ENCODE results near the gene SPOCK3. TPM values are rescaled to one million over a fixed set of nuclear protein-coding genes. Genes with fewer than 3 reads are reported as not detected.

SPOCK3 gene
- polyA plus RNA-seq, 3 donors, result 0.31 to 1.9 (median 1.2) TPM

DNA sequence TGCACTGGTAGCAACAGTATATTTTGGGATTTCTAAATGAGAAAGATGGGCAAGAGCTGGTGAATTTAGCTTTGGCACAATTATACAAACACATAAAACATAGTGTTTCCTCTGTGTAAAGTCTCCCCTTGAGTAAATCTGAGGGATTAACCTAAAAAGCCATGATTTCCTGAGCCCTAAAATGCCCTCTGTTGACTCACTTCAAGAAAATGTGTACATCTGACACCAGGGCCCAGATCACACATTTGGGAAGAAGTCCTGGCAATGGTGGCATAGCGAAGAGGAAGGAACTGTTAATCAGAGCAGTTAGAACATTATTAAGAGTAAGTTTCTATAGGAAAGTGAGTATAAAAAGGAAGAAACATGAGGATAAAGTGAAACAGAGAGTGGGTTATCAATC is 338.5 kb downstream of the SPOCK3 start:
- Mint-ChIP-seq H3K9me3 (peaks cover 0 to 15% (median 5%) of the 10 kb centered on the region in 7 donors), H3K4me1 (no peaks in the 10 kb centered on the region), H3K36me3 (no peaks in the 10 kb centered on the region), H3K27ac (no peak overlapping the region), H3K27me3 (ENCODE audit: low read depth in 3 of 3) (peaks cover 0 to 2% (median 1%) of the 10 kb centered on the region in 3 donors), H3K4me3 (no peak overlapping the region)
- intact Hi-C loops (cut with micrococcal nuclease), result no loop called here
- no peaks in the 10 kb centered on the region for H3K4me1 ChIP-seq (ENCODE audit: control insufficient read depth in 1 of 2, insufficient read depth in 2 of 2, low read length in 2 of 2)
- DNase-seq, result no peak
- H3K27me3 ChIP-seq (ENCODE audit: control insufficient read depth in 2 of 2, insufficient read depth in 2 of 2, low read length in 2 of 2), result no peaks in the 10 kb centered on the region
- H3K4me3 ChIP-seq (replicated peaks in 1 of 3; ENCODE audit: low read depth in 2 of 3, low read length in 3 of 3), result no peak overlapping the region
- no peak overlapping the region for H3K9ac ChIP-seq (ENCODE audit: insufficient read depth, low read length, poor library complexity, severe bottlenecking)
- H3K27ac ChIP-seq (ENCODE audit: low read depth in 1 of 2, low read length in 2 of 2), result no peak overlapping the region
- no peak overlapping the region for H2AFZ ChIP-seq (ENCODE audit: insufficient read depth, low read depth, low read length, poor library complexity, severe bottlenecking)
- no peaks in the 10 kb centered on the region for H4K20me1 ChIP-seq (ENCODE audit: insufficient read depth, low read length)
- no peaks in the 10 kb centered on the region for H3K79me2 ChIP-seq (ENCODE audit: insufficient read depth, low read length)
- TF ChIP-seq CTCF (IDR thresholded peaks at IDR 0.05), result no peak
- no peaks in the 10 kb centered on the region for H3K36me3 ChIP-seq (replicated peaks in 1 of 2; ENCODE audit: control insufficient read depth in 1 of 2, insufficient read depth in 2 of 2, low read length in 2 of 2)
- no peak overlapping the region for H3K4me2 ChIP-seq (replicated peaks; ENCODE audit: extremely low read depth, low read length, poor library complexity, severe bottlenecking)
- WGBS (ENCODE audit: insufficient coverage), result no CpG with 5 or more reads among the region's 1 CpG
- peaks cover 3 to 16% of the 10 kb centered on the region in 2 donors for H3K9me3 ChIP-seq (replicated peaks in 1 of 2; ENCODE audit: control insufficient read depth in 1 of 2, insufficient read depth in 1 of 2, low read length in 2 of 2)

DNA sequence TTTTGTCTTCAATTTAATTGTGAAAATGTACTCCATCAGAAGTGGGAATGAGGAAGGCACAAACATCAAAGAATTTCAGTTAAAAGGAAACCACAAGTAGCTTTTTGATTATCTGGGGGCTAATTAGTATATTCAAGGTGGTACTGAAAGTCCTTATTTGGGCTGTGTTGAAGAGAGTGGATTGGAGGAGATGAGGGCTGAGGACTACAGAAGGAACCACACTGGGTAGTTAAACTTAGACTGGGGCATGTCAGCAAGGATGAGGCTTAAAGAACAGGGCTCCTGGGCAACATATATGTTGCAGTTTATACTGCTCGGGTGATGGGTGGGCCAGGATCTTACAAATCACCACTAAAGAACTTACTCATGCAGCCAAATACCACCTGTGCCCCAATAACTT is 346.8 kb downstream of the SPOCK3 start:
- peaks cover 0 to 1% (median 0%) of the 10 kb centered on the region in 3 donors for H3K27me3 Mint-ChIP-seq (ENCODE audit: low read depth in 3 of 3)
- H3K27ac Mint-ChIP-seq, result no peak overlapping the region
- Histone ChIP-seq H3K9me3 (replicated peaks in 1 of 2; ENCODE audit: control insufficient read depth in 1 of 2, insufficient read depth in 1 of 2, low read length in 2 of 2) (no peaks in the 10 kb centered on the region), H3K79me2 (ENCODE audit: insufficient read depth, low read length) (no peaks in the 10 kb centered on the region), H3K9ac (ENCODE audit: insufficient read depth, low read length, poor library complexity, severe bottlenecking) (no peak overlapping the region), H3K27me3 (ENCODE audit: control insufficient read depth in 2 of 2, insufficient read depth in 2 of 2, low read length in 2 of 2) (no peaks in the 10 kb centered on the region), H3K4me2 (replicated peaks; ENCODE audit: extremely low read depth, low read length, poor library complexity, severe bottlenecking) (no peak overlapping the region), H3K4me1 (ENCODE audit: control insufficient read depth in 1 of 2, insufficient read depth in 2 of 2, low read length in 2 of 2) (no peaks in the 10 kb centered on the region), H4K20me1 (ENCODE audit: insufficient read depth, low read length) (no peaks in the 10 kb centered on the region), H2AFZ (ENCODE audit: insufficient read depth, low read depth, low read length, poor library complexity, severe bottlenecking) (no peak overlapping the region), H3K27ac (ENCODE audit: low read depth in 1 of 2, low read length in 2 of 2) (no peak overlapping the region), H3K36me3 (replicated peaks in 1 of 2; ENCODE audit: control insufficient read depth in 1 of 2, insufficient read depth in 2 of 2, low read length in 2 of 2) (no peaks in the 10 kb centered on the region), H3K4me3 (replicated peaks in 1 of 3; ENCODE audit: low read depth in 2 of 3, low read length in 3 of 3) (no peak overlapping the region)
- DNase-seq, result no peak
- peaks cover 0 to 4% (median 0%) of the 10 kb centered on the region in 7 donors for H3K9me3 Mint-ChIP-seq
- no CpG with 5 or more reads among the region's 1 CpG for WGBS (ENCODE audit: insufficient coverage)
- no peaks in the 10 kb centered on the region for H3K36me3 Mint-ChIP-seq
- intact Hi-C loops (cut with micrococcal nuclease), result no loop called here
- TF ChIP-seq CTCF (IDR thresholded peaks at IDR 0.05), result no peak
- H3K4me3 Mint-ChIP-seq, result no peak overlapping the region
- no peaks in the 10 kb centered on the region for H3K4me1 Mint-ChIP-seq

All from CD14-positive monocyte (primary cell).